Liver (tissue), 9 donors: ENCODE data around the gene GPR150. TPM values are rescaled to one million over a fixed set of nuclear protein-coding genes. Genes with fewer than 3 reads are reported as not detected.

Experiments
- DNase-seq: peaks from one replicate; pipeline ENCODE4 v3.0.0-alpha.2; 2017; ENCODE audit warnings: low spot score
- H3K27ac ChIP-seq, 2 donors: one replicate each; pipeline ENCODE4 v1.7.0; 2013; ENCODE audit warnings: inconsistent platforms in 2 of 2, low read length in 2 of 2, control low read depth in 1 of 2, low read depth in 1 of 2, mild to moderate bottlenecking in 1 of 2
- H3K27me3 ChIP-seq, 4 donors: one replicate each; pipeline versions ENCODE4 v1.6.1 to v1.7.0; 2013; ENCODE audit warnings: low read length in 3 of 4, inconsistent platforms in 1 of 4, mild to moderate bottlenecking in 1 of 4, moderate library complexity in 1 of 4; ENCODE audit not compliant: control insufficient read depth in 4 of 4, insufficient read depth in 4 of 4
- H3K36me3 ChIP-seq, 4 donors: one replicate each; pipeline versions ENCODE4 v1.6.1 to v1.7.0; 2013; ENCODE audit warnings: low read length in 3 of 4, mild to moderate bottlenecking in 3 of 4, low read depth in 1 of 4, moderate library complexity in 1 of 4; ENCODE audit not compliant: control insufficient read depth in 4 of 4, insufficient read depth in 3 of 4
- H3K4me1 ChIP-seq, 4 donors: one replicate each; pipeline versions ENCODE4 v1.6.1 to v1.7.0; 2013; ENCODE audit warnings: low read length in 3 of 4, mild to moderate bottlenecking in 3 of 4, moderate library complexity in 1 of 4; ENCODE audit not compliant: control insufficient read depth in 4 of 4, insufficient read depth in 4 of 4
- H3K4me3 ChIP-seq, 3 donors: one replicate each; pipeline versions ENCODE4 v1.6.1 to v1.7.0; 2013; ENCODE audit warnings: low read length in 3 of 3, control low read depth in 1 of 3, low read depth in 1 of 3, mild to moderate bottlenecking in 1 of 3
- H3K9ac ChIP-seq, 2 donors: one replicate each; pipeline ENCODE4 v1.7.0; 2013; ENCODE audit warnings: low read length in 2 of 2, mild to moderate bottlenecking in 2 of 2, moderate library complexity in 2 of 2, control low read depth in 1 of 2, low read depth in 1 of 2
- H3K9me3 ChIP-seq, 4 donors: one replicate each; pipeline versions ENCODE4 v1.6.1 to v1.7.0; 2013; ENCODE audit warnings: low read length in 3 of 4; ENCODE audit not compliant: control insufficient read depth in 4 of 4
- CTCF ChIP-seq: fragments of 150-350 bp; IDR thresholded peaks from 2 replicates; pipeline ENCODE4 v1.5.1; 2017; ENCODE audit warnings: improper control_type of control experiment, low read depth, low read length; ENCODE audit not compliant: missing input control
- EGR1 ChIP-seq, 2 donors: IDR thresholded peaks; 2 replicates each; pipeline ENCODE4 v1.6.1; 2016 to 2018; ENCODE audit warnings: antibody characterized with exemption in 2 of 2, low read depth in 2 of 2
- FOXA1 ChIP-seq: IDR thresholded peaks from 2 replicates; pipeline ENCODE4 v1.6.1; 2016; ENCODE audit warnings: antibody characterized with exemption
- FOXA2 ChIP-seq: IDR thresholded peaks from 2 replicates; pipeline ENCODE4 v1.6.1; 2016; ENCODE audit warnings: antibody characterized with exemption
- GABPA ChIP-seq, 2 donors: IDR thresholded peaks in 1 of 2; conservative IDR thresholded peaks in 1 of 2; 2 replicates each; pipeline ENCODE4 v1.6.1; 2016; ENCODE audit warnings: antibody characterized with exemption in 2 of 2, mild to moderate bottlenecking in 1 of 2, moderate library complexity in 1 of 2
- HNF4A ChIP-seq, 2 donors: conservative IDR thresholded peaks; 2 replicates each; pipeline ENCODE4 v1.6.1; 2016; ENCODE audit warnings: antibody characterized with exemption in 2 of 2, mild to moderate bottlenecking in 2 of 2
- HNF4G ChIP-seq: IDR thresholded peaks from 2 replicates; pipeline ENCODE4 v1.6.1; 2016; ENCODE audit warnings: antibody characterized with exemption
- JUND ChIP-seq, 2 donors: IDR thresholded peaks; 2 replicates each; pipeline ENCODE4 v1.6.1; 2016; ENCODE audit warnings: antibody characterized with exemption in 2 of 2
- NR2F2 ChIP-seq: IDR thresholded peaks from 2 replicates; pipeline ENCODE4 v1.6.1; 2016; ENCODE audit warnings: antibody characterized with exemption
- RAD21 ChIP-seq, 2 donors: IDR thresholded peaks; 2 replicates each; pipeline ENCODE4 v1.6.1; 2016; ENCODE audit warnings: antibody characterized with exemption in 2 of 2, mild to moderate bottlenecking in 2 of 2
- RXRA ChIP-seq, 2 donors: IDR thresholded peaks; 2 replicates each; pipeline ENCODE4 v1.6.1; 2017 to 2018; ENCODE audit warnings: antibody characterized with exemption in 2 of 2, mild to moderate bottlenecking in 1 of 2
- SP1 ChIP-seq: IDR thresholded peaks from 2 replicates; pipeline ENCODE4 v1.6.1; 2018; ENCODE audit warnings: antibody characterized with exemption, mild to moderate bottlenecking
- TAF1 ChIP-seq: conservative IDR thresholded peaks from 2 replicates; pipeline ENCODE4 v1.6.1; 2016; ENCODE audit warnings: antibody characterized with exemption, mild to moderate bottlenecking
- YY1 ChIP-seq: IDR thresholded peaks from 2 replicates; pipeline ENCODE4 v1.6.1; 2016; ENCODE audit warnings: antibody characterized with exemption, mild to moderate bottlenecking
- ZBTB33 ChIP-seq: IDR thresholded peaks from 2 replicates; pipeline ENCODE4 v1.6.1; 2016; ENCODE audit warnings: antibody characterized with exemption
- WGBS: extraction: QIAGEN DNeasy Blood & Tissue Kit; methylation state at CpG from one replicate; pipeline ENCODE4 v1.1.7; 2013; 5-methylcytosine and 5-hydroxymethylcytosine counted together
- polyA plus RNA-seq, 2 donors: library from polyadenylated mRNA; stranded (reverse) in 1 of 2; unstranded in 1 of 2; fragments of 200-250 nt in 1 of 2; fragments of >200 nt in 1 of 2; fragmentation: Nextera tagmentation in 1 of 2; extraction: Ambion mirVana in 1 of 2; gene quantifications; one replicate each; pipeline versions ENCODE4 v1.2.1 to v1.2.3, GENCODE V29; 2013 to 2015
- total RNA-seq, 2 donors: library from RNA; depleted of rRNA; stranded (reverse); fragments of >200 nt; gene quantifications; one replicate each; pipeline ENCODE4 v1.2.3, GENCODE V29; 2014
- TF ChIP-seq, protein P1 (sequence below): IDR thresholded peaks from 2 replicates; pipeline ENCODE4 v1.6.1; 2016; ENCODE audit warnings: antibody characterized with exemption
- TF ChIP-seq, protein P2 (sequence below): IDR thresholded peaks from 2 replicates; pipeline ENCODE4 v1.6.1; 2016; ENCODE audit warnings: antibody characterized with exemption, mild to moderate bottlenecking
- TF ChIP-seq, protein P3 (sequence below): IDR thresholded peaks from 2 replicates; pipeline ENCODE4 v1.6.1; 2016; ENCODE audit warnings: antibody characterized with exemption
- donor health status: healthy.
- donor health status: healthy.
- donor health status: healthy.
- donor health status: healthy.
- donor health status: healthy.

The GPR150 gene
- total and polyA plus RNA-seq, 4 donors = 0.07 to 0.17 (median 0.08) TPM; not detected in 1

DNA sequence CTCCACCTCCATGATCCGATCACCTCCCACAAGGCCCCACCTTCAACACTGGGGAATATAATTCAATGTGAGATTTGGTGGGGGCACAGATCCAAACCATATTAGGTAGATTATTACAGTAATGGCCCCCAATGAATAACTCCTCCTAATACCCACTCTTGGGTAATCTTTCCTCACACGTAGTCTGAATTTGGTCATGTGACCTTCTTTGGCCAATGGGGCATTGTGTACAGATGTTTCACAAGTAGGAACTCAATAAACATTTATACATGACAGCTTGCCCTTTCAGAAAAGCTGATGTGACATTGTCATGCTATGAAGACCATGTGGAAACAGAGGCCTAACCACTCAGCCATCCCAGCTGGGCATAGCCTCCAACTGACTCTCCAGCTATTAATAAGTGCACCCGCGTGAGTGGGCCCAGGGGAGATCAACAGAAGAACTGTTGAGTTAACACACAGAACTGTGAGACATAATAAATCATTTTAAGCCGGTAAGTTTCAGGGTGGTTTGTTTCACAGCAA lies 10.6 kb downstream of the GPR150 start:
- TF ChIP-seq SP1 (no peak), CTCF (no peak), GABPA (IDR thresholded peaks at IDR 0.05 in 1 of 2, conservative IDR thresholded peaks at IDR 0.05 in 1 of 2) (no peak), TAF1 (no peak)
- TF ChIP-seq, protein P1, sequence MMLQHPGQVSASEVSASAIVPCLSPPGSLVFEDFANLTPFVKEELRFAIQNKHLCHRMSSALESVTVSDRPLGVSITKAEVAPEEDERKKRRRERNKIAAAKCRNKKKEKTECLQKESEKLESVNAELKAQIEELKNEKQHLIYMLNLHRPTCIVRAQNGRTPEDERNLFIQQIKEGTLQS = no peak

DNA sequence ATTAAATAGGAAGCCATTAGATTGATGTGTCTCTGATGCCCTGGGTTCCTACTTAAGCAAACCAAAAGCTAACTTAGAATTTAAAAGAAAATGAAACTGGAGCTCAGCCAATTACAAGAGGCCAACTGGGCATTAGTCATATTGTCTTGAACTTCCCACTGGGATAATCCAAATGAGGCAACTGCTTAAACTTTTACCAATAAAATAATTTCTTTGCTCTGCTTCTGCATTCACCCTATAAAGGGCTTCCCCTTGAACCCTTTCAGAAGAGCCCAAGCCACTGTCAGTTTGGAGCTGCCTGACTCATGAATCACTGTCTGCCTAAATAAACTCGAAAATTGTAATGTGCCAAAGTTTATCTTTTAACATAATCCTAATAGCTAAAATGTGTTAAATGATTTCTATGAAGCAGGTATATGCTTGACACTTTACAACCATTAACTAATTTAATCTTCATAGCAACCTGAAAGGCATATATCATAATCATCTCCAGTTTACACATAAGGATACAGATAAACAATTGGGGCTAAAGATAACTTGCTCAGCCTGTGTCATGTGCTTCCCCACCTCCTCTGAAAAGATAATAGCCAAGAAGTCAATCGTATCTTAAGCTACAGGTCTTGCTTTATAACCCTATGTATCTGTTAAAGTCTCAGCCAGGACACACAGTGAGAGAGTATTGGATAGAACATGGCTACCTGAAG lies 11.5 kb downstream of the GPR150 start:
- no peak overlapping the region for H3K4me3 ChIP-seq
- H3K36me3 ChIP-seq = no peaks in the 10 kb centered on the region
- H3K9me3 ChIP-seq = no peaks in the 10 kb centered on the region
- H3K27ac ChIP-seq = no peak overlapping the region
- H3K9ac ChIP-seq = no peak overlapping the region
- no peaks in the 10 kb centered on the region for H3K4me1 ChIP-seq
- no peaks in the 10 kb centered on the region for H3K27me3 ChIP-seq
- TF ChIP-seq CTCF = no peak
- TF ChIP-seq, protein P2, sequence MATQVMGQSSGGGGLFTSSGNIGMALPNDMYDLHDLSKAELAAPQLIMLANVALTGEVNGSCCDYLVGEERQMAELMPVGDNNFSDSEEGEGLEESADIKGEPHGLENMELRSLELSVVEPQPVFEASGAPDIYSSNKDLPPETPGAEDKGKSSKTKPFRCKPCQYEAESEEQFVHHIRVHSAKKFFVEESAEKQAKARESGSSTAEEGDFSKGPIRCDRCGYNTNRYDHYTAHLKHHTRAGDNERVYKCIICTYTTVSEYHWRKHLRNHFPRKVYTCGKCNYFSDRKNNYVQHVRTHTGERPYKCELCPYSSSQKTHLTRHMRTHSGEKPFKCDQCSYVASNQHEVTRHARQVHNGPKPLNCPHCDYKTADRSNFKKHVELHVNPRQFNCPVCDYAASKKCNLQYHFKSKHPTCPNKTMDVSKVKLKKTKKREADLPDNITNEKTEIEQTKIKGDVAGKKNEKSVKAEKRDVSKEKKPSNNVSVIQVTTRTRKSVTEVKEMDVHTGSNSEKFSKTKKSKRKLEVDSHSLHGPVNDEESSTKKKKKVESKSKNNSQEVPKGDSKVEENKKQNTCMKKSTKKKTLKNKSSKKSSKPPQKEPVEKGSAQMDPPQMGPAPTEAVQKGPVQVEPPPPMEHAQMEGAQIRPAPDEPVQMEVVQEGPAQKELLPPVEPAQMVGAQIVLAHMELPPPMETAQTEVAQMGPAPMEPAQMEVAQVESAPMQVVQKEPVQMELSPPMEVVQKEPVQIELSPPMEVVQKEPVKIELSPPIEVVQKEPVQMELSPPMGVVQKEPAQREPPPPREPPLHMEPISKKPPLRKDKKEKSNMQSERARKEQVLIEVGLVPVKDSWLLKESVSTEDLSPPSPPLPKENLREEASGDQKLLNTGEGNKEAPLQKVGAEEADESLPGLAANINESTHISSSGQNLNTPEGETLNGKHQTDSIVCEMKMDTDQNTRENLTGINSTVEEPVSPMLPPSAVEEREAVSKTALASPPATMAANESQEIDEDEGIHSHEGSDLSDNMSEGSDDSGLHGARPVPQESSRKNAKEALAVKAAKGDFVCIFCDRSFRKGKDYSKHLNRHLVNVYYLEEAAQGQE = no peak
- TF ChIP-seq, protein P1 = no peak
- TF ChIP-seq NR2F2 = no peak
- TF ChIP-seq TAF1 = no peak
- no peak for TF ChIP-seq SP1
- no peak for TF ChIP-seq EGR1 (IDR thresholded peaks at IDR 0.05; ENCODE audit: low read depth in 2 of 2)
- TF ChIP-seq RAD21 (IDR thresholded peaks at IDR 0.05) = no peak
- no peak for TF ChIP-seq JUND (IDR thresholded peaks at IDR 0.05)
- TF ChIP-seq RXRA (IDR thresholded peaks at IDR 0.05) = no peak
- TF ChIP-seq FOXA2 = no peak
- no peak for TF ChIP-seq HNF4A (conservative IDR thresholded peaks at IDR 0.05)
- TF ChIP-seq YY1 = no peak
- no peak for TF ChIP-seq FOXA1
- TF ChIP-seq ZBTB33 = no peak
- TF ChIP-seq, protein P3, sequence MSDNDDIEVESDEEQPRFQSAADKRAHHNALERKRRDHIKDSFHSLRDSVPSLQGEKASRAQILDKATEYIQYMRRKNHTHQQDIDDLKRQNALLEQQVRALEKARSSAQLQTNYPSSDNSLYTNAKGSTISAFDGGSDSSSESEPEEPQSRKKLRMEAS = no peak
- TF ChIP-seq HNF4G = no peak
- no peak for TF ChIP-seq GABPA (IDR thresholded peaks at IDR 0.05 in 1 of 2, conservative IDR thresholded peaks at IDR 0.05 in 1 of 2)
- 82% methylated on average over 2 of the region's 2 CpGs for WGBS
- DNase-seq = no peak

More for the DNA sequence above, 10.6 kb downstream of the GPR150 start:
- Histone ChIP-seq H3K27me3 (no peaks in the 10 kb centered on the region), H3K9ac (no peak overlapping the region), H3K27ac (no peak overlapping the region), H3K9me3 (no peaks in the 10 kb centered on the region), H3K36me3 (no peaks in the 10 kb centered on the region), H3K4me3 (no peak overlapping the region), H3K4me1 (no peaks in the 10 kb centered on the region)
- no peak for DNase-seq
- 85% methylated on average over 5 of the region's 5 CpGs for WGBS
